Body of pancreas (tissue), 4 donors: Measurements from ENCODE around the gene MFSD6.

ENCODE experiments used
- CTCF ChIP-seq, 7 experiments: fragments of 450-650 bp in 4 of 7; fragments of 200-600 bp in 3 of 7; sonication (generic) in 3 of 7; IDR thresholded peaks; one replicate each; pipeline ENCODE4 v1.5.1; 2016 to 2019; ENCODE audit warnings: antibody characterized with exemption in 7 of 7
- POLR2A ChIP-seq, 3 donors: fragments of 450-650 bp; IDR thresholded peaks; one replicate each; pipeline ENCODE4 v1.6.1; 2016; ENCODE audit warnings: antibody characterized with exemption in 3 of 3, mild to moderate bottlenecking in 2 of 3

DNA sequence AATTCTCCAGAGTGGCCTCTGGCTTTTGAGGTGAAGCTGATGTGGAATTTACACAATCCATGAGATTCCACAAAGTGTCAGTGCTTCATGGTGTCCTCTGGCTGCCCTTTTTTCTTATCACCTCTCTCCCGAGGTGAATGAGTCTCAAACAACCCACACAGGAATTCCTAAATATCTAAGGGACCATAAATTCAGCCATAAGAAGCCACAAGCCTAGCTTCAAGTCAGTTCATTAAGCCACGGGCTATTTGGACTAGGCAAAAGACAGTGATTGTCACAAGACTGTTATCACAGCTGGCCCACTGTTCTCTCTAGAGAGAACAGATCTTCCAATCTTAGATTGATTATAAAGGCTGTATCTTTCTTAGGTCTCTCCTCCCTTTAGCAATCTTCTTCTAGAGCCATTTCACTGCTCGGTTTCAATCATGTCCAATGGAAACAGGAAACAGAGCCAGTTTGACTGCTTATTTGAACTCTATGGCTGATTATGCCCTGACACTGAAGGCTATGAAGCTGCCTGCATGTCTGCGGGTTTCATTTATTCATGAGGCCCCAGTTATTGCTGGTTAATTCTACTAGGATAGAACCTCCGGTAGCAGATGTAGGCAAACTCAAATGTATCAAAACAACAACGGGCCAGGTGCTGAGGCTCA is 122.2 kb downstream of the MFSD6 start:
- TF ChIP-seq CTCF (IDR thresholded peaks at IDR 0.05) (no peak), POLR2A (IDR thresholded peaks at IDR 0.05) (no peak)
